Tibial artery (tissue), 4 donors: ENCODE measurements around the gene TNIP1.

ENCODE experiments used
- DNase-seq, 2 donors: peaks; one replicate each; pipeline ENCODE4 v3.0.0-alpha.2; 2019
- H3K27ac ChIP-seq, 2 donors: fragments of 200-600 bp; sonication (generic) in 1 of 2; 1 replicate in 1 of 2; 2 replicates in 1 of 2; pipeline ENCODE4 v1.5.1; 2018 to 2019; ENCODE audit warnings: mild to moderate bottlenecking in 1 of 2
- H3K27me3 ChIP-seq, 2 donors: fragments of 200-600 bp; sonication (generic) in 1 of 2; one replicate each; pipeline versions ENCODE4 v1.5.1 to v1.6.0; 2016 to 2019
- H3K36me3 ChIP-seq, 3 donors: fragments of 200-600 bp; sonication (generic) in 2 of 3; one replicate each; pipeline ENCODE4 v1.5.1; 2016 to 2019; ENCODE audit warnings: mild to moderate bottlenecking in 2 of 3
- H3K4me1 ChIP-seq, 4 donors: fragments of 200-600 bp; sonication (generic) in 2 of 4; 1 replicate in 3 of 4; 2 replicates in 1 of 4; pipeline ENCODE4 v1.5.1; 2016 to 2019
- H3K4me3 ChIP-seq, 2 donors: fragments of 200-600 bp; sonication (generic) in 1 of 2; 1 replicate in 1 of 2; 2 replicates in 1 of 2; pipeline ENCODE4 v1.5.1; 2018 to 2019; ENCODE audit warnings: mild to moderate bottlenecking in 2 of 2
- H3K9me3 ChIP-seq, 3 donors: fragments of 200-600 bp; sonication (generic) in 1 of 3; one replicate each; pipeline ENCODE4 v1.5.1; 2016 to 2019
- CTCF ChIP-seq, 2 experiments: fragments of 200-600 bp in 1 of 2; fragments of 450-650 bp in 1 of 2; IDR thresholded peaks; one replicate each; pipeline ENCODE4 v1.5.1; 2017 to 2019; ENCODE audit warnings: antibody characterized with exemption in 2 of 2, mild to moderate bottlenecking in 1 of 2, moderate library complexity in 1 of 2
- intact Hi-C: fragments of 100-400 bp; cut with DNase I; formaldehyde crosslinking; loops from one replicate; pipeline ENCODE4 v1.15.0; 2023; ENCODE audit warnings: low total_unique reads

TNIP1 gene

GRCh38 chr5:151105561-151105960 is 24.7 kb upstream of the TNIP1 start:
- Histone ChIP-seq H3K4me1 (peaks cover 0 to 23% (median 11%) of the 10 kb centered on the region in 4 donors), H3K27ac (no peak overlapping the region), H3K27me3 (no peaks in the 10 kb centered on the region), H3K9me3 (no peaks in the 10 kb centered on the region), H3K4me3 (no peak overlapping the region), H3K36me3 (peaks cover 47 to 100% (median 93%) of the 10 kb centered on the region in 3 donors)
- DNase-seq, result no peak
- intact Hi-C loops, result no loop called here
- TF ChIP-seq CTCF (IDR thresholded peaks at IDR 0.05), result no peak

GRCh38 chr5:151104795-151105194 is 24.0 kb upstream of the TNIP1 start:
- intact Hi-C loops, result no loop called here
- Histone ChIP-seq H3K4me3 (no peak overlapping the region), H3K36me3 (peaks cover 41 to 97% (median 89%) of the 10 kb centered on the region in 3 donors), H3K27me3 (no peaks in the 10 kb centered on the region), H3K4me1 (peaks cover 0 to 23% (median 14%) of the 10 kb centered on the region in 4 donors), H3K27ac (peak overlapping the region in 1 of 2 donors; percentile 42), H3K9me3 (no peaks in the 10 kb centered on the region)
- peak; percentile 58 to 83 for DNase-seq
- TF ChIP-seq CTCF (IDR thresholded peaks at IDR 0.05), result no peak

- H3K27ac ChIP-seq, result no peak overlapping the region
- no peaks in the 10 kb centered on the region for H3K27me3 ChIP-seq
- H3K36me3 ChIP-seq, result peaks cover 23 to 83% (median 59%) of the 10 kb centered on the region in 3 donors
- H3K9me3 ChIP-seq, result no peaks in the 10 kb centered on the region
- intact Hi-C loops, result no loop called here
- no peak overlapping the region for H3K4me3 ChIP-seq
- H3K4me1 ChIP-seq, result peaks cover 0 to 6% (median 3%) of the 10 kb centered on the region in 4 donors
- no peak for TF ChIP-seq CTCF (IDR thresholded peaks at IDR 0.05)
- DNase-seq, result no peak
These were observed 20.9 kb upstream of the TNIP1 start for GRCh38 chr5:151101746-151102145.

GRCh38 chr5:151101151-151101550 is 20.3 kb upstream of the TNIP1 start:
- Histone ChIP-seq H3K9me3 (no peaks in the 10 kb centered on the region), H3K36me3 (peaks cover 23 to 77% (median 53%) of the 10 kb centered on the region in 3 donors), H3K4me3 (no peak overlapping the region), H3K27me3 (no peaks in the 10 kb centered on the region), H3K27ac (no peak overlapping the region), H3K4me1 (peaks cover 0 to 11% (median 5%) of the 10 kb centered on the region in 4 donors)
- intact Hi-C loops, result no loop called here
- no peak for TF ChIP-seq CTCF (IDR thresholded peaks at IDR 0.05)
- no peak for DNase-seq

GRCh38 chr5:151100681-151101080 is 19.8 kb upstream of the TNIP1 start:
- H3K27ac ChIP-seq, result no peak overlapping the region
- peaks cover 0 to 16% (median 10%) of the 10 kb centered on the region in 4 donors for H3K4me1 ChIP-seq
- peaks cover 23 to 72% (median 48%) of the 10 kb centered on the region in 3 donors for H3K36me3 ChIP-seq
- no peak for TF ChIP-seq CTCF (IDR thresholded peaks at IDR 0.05)
- H3K4me3 ChIP-seq, result no peak overlapping the region
- no peak for DNase-seq
- intact Hi-C loops, result no loop called here
- H3K27me3 ChIP-seq, result no peaks in the 10 kb centered on the region
- no peaks in the 10 kb centered on the region for H3K9me3 ChIP-seq

- H3K9me3 ChIP-seq, result no peaks in the 10 kb centered on the region
- H3K27me3 ChIP-seq, result no peaks in the 10 kb centered on the region
- peaks cover 7 to 35% (median 28%) of the 10 kb centered on the region in 4 donors for H3K4me1 ChIP-seq
- TF ChIP-seq CTCF (IDR thresholded peaks at IDR 0.05), result no peak
- H3K36me3 ChIP-seq, result peaks cover 11 to 53% (median 34%) of the 10 kb centered on the region in 3 donors
- intact Hi-C loops, result no loop called here
- H3K4me3 ChIP-seq, result no peak overlapping the region
- no peak for DNase-seq
- H3K27ac ChIP-seq, result no peak overlapping the region
These were observed 17.9 kb upstream of the TNIP1 start for GRCh38 chr5:151098768-151099121.
